Measurements from ENCODE around the gene LHX1. TPM values are rescaled to one million over a fixed set of nuclear protein-coding genes. Genes with fewer than 3 reads are reported as not detected.

The LHX1 gene
- total RNA-seq, 4 donors from 2014 or later, result not detected

DNA sequence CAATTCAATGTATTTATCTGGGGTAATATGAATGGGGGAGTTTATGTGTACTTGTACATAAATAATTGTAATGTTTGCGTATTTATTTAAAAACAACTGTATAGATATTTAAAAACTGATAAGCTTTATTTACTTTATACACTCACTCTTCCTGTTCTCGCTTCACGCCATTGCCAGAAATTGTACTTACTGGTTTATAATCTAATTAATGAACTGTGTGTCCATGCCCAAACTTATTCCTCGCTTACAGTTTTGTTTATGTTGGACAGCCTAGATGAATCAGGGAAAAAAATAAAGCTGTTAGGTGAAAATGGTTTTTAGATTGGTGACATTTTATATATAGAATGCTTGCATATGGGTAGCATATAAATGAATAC is 42.3 kb downstream of the LHX1 start:
- peaks cover 0 to 6% of the 10 kb centered on the region in 2 donors for H3K36me3 ChIP-seq
- H3K27me3 ChIP-seq, result no peaks in the 10 kb centered on the region
- whole genome bisulfite sequencing, 2 donors (ENCODE audit: low coverage in 1 of 2), result 80 to 95% methylated on average over 4 of the region's 4 CpGs
- no peak overlapping the region for H3K4me3 ChIP-seq
- TF ChIP-seq POLR2A (IDR thresholded peaks at IDR 0.05) (no peak), EP300 (IDR thresholded peaks at IDR 0.05) (no peak), POLR2AphosphoS5 (IDR thresholded peaks at IDR 0.05) (no peak)
- TF ChIP-seq, protein P1, sequence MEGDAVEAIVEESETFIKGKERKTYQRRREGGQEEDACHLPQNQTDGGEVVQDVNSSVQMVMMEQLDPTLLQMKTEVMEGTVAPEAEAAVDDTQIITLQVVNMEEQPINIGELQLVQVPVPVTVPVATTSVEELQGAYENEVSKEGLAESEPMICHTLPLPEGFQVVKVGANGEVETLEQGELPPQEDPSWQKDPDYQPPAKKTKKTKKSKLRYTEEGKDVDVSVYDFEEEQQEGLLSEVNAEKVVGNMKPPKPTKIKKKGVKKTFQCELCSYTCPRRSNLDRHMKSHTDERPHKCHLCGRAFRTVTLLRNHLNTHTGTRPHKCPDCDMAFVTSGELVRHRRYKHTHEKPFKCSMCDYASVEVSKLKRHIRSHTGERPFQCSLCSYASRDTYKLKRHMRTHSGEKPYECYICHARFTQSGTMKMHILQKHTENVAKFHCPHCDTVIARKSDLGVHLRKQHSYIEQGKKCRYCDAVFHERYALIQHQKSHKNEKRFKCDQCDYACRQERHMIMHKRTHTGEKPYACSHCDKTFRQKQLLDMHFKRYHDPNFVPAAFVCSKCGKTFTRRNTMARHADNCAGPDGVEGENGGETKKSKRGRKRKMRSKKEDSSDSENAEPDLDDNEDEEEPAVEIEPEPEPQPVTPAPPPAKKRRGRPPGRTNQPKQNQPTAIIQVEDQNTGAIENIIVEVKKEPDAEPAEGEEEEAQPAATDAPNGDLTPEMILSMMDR (IDR thresholded peaks at IDR 0.05), result no peak
- no peak for ATAC-seq
- no peak overlapping the region for H3K27ac ChIP-seq
- H3K9me3 ChIP-seq, result no peaks in the 10 kb centered on the region
- H3K4me1 ChIP-seq, result peaks cover 0 to 24% (median 0%) of the 10 kb centered on the region in 3 donors

DNA sequence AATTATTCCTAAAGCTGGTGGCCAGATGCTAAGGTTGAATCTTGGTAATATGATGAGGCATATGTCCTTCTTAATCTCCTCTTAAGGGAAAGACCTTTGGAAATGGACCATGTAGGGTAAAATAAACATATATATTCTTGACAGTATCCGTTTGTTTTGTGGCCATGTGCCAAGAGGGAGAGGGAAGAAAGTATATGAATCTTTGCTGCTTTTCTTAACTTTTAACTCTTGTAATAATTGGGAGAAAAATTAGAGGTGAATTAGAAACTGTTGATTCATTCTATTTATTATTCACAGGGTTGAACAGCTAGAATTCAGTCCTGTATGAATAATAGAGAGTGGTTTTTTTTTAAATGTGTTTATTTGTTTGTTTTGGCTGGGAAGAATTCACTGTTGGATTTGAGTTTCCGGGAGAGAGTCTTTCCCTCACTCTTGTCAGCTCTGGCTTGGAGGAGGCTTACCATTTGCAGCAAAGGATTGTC is 43.0 kb downstream of the LHX1 start:
- 30 to 43% methylated on average over 2 of the region's 2 CpGs for WGBS, 2 donors (ENCODE audit: low coverage in 1 of 2)
- no peak for ATAC-seq
- peaks cover 0 to 24% (median 0%) of the 10 kb centered on the region in 3 donors for H3K4me1 ChIP-seq
- TF ChIP-seq, protein P1 (IDR thresholded peaks at IDR 0.05), result no peak
- TF ChIP-seq EP300 (IDR thresholded peaks at IDR 0.05), result no peak
- TF ChIP-seq POLR2A (IDR thresholded peaks at IDR 0.05), result no peak
- no peak for TF ChIP-seq POLR2AphosphoS5 (IDR thresholded peaks at IDR 0.05)
- H3K4me3 ChIP-seq, result no peak overlapping the region
- no peak overlapping the region for H3K27ac ChIP-seq
- H3K27me3 ChIP-seq, result no peaks in the 10 kb centered on the region
- H3K36me3 ChIP-seq, result peaks cover 0 to 11% of the 10 kb centered on the region in 2 donors
- no peaks in the 10 kb centered on the region for H3K9me3 ChIP-seq

DNA sequence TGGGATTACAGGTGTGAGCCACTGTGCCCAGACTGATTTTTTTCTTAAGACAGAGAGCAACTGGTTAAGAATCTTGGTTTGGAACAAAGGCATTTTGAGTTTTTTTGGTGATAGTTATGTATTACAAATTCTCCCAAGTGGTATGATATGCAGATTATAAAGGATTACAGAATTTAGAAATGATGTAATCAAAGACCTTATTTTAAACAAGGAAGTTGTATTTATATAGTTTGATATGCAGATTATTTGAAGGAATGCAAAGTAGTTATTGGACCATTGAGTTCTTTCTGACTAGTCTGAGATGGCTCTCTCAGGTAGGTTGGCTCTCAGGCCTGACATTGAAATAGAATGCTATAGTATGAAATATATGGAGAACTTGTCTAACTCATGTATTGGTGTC is 46.3 kb downstream of the LHX1 start:
- H3K27me3 ChIP-seq, result no peaks in the 10 kb centered on the region
- peaks cover 0 to 21% (median 0%) of the 10 kb centered on the region in 3 donors for H3K4me1 ChIP-seq
- TF ChIP-seq EP300 (IDR thresholded peaks at IDR 0.05) (no peak), POLR2AphosphoS5 (IDR thresholded peaks at IDR 0.05) (no peak), POLR2A (IDR thresholded peaks at IDR 0.05) (no peak)
- TF ChIP-seq, protein P1 (IDR thresholded peaks at IDR 0.05), result no peak
- no peak for ATAC-seq
- peaks cover 0 to 44% of the 10 kb centered on the region in 2 donors for H3K36me3 ChIP-seq
- no peak overlapping the region for H3K4me3 ChIP-seq
- H3K27ac ChIP-seq, result no peak overlapping the region
- H3K9me3 ChIP-seq, result no peaks in the 10 kb centered on the region

DNA sequence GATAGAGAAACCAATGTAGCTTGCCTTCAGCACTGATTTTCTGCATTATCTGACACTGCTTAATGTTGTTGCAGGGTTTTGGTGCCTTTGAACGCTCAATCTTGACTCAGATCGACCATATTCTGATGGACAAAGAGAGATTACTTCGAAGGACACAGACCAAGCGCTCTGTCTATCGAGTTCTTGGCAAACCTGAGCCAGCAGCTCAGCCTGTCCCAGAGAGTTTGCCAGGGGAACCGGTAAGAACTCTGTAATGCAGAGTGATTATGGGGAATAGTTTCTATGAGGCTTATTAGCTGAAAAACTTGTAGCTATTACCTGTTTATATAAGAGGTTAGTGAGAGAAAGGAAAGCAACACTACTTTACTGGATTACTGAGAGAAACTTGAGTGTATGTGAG is 51.9 kb downstream of the LHX1 start:
- Histone ChIP-seq H3K9me3 (no peaks in the 10 kb centered on the region), H3K27ac (no peak overlapping the region), H3K27me3 (no peaks in the 10 kb centered on the region), H3K4me1 (peaks cover 0 to 11% (median 0%) of the 10 kb centered on the region in 3 donors), H3K36me3 (peaks cover 3 to 90% of the 10 kb centered on the region in 2 donors), H3K4me3 (no peak overlapping the region)
- no peak for ATAC-seq
- TF ChIP-seq POLR2AphosphoS5 (IDR thresholded peaks at IDR 0.05) (no peak), POLR2A (IDR thresholded peaks at IDR 0.05) (no peak), EP300 (IDR thresholded peaks at IDR 0.05) (no peak)
- TF ChIP-seq, protein P1 (IDR thresholded peaks at IDR 0.05), result no peak
- WGBS, 2 donors (ENCODE audit: low coverage in 1 of 2), result 81 to 86% methylated on average over 1 to 6 of the region's 6 CpGs

DNA sequence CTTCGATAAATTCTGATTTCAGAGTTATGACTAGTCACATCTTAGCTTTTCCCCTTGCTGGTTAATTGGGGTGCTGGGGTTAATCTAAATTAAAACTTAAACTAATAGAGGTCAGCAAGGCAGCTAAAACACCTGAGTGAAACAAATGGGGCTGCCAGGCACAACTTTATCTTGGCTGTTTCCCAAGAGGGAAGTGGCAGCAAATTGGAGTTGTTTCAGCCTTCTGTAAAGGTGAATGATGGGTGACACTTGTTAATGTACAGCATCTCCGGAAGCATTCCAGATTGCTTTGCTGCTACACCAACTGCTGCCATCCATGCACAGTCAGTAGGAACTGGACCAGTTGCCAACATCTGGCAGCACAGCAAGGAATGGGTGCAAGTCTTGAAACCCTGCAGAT is 55.4 kb downstream of the LHX1 start:
- Histone ChIP-seq H3K4me3 (no peak overlapping the region), H3K27ac (no peak overlapping the region), H3K9me3 (no peaks in the 10 kb centered on the region), H3K27me3 (no peaks in the 10 kb centered on the region), H3K36me3 (peaks cover 3 to 96% of the 10 kb centered on the region in 2 donors), H3K4me1 (peaks cover 0 to 11% (median 0%) of the 10 kb centered on the region in 3 donors)
- no peak for TF ChIP-seq POLR2A (IDR thresholded peaks at IDR 0.05)
- TF ChIP-seq, protein P1 (IDR thresholded peaks at IDR 0.05), result no peak
- TF ChIP-seq EP300 (IDR thresholded peaks at IDR 0.05), result no peak
- 52 to 61% methylated on average over 2 of the region's 2 CpGs for WGBS, 2 donors (ENCODE audit: low coverage in 1 of 2)
- no peak for ATAC-seq
